Hepatocyte (in vitro differentiated cells): ENCODE data around the gene ADGRA1. TPM values are rescaled to one million over a fixed set of nuclear protein-coding genes. Genes with fewer than 3 reads are reported as not detected.
"Not testable (repeated sequence)": the region's sequence is repeated elsewhere in the genome, so short reads cannot be mapped to it uniquely, and the experiment has no call there.

Experiments used
- DNase-seq: peaks from one replicate; pipeline ENCODE4 v3.0.0-alpha.2; 2016; ENCODE audit warnings: low spot score
- H2AFZ ChIP-seq: fragments of 200-600 bp; sonication (generic); 2 replicates; pipeline ENCODE4 v1.6.0; 2016; ENCODE audit warnings: antibody characterized with exemption, mild to moderate bottlenecking
- H3K27ac ChIP-seq: fragments of 200-600 bp; sonication (generic); 2 replicates; pipeline ENCODE4 v1.5.1; 2016; ENCODE audit warnings: mild to moderate bottlenecking
- H3K27me3 ChIP-seq: fragments of 200-600 bp; sonication (generic); 2 replicates; pipeline ENCODE4 v1.6.1; 2016
- H3K36me3 ChIP-seq: fragments of 200-600 bp; sonication (generic); replicated peaks from 2 replicates; pipeline ENCODE4 v1.5.1; 2016; ENCODE audit warnings: low read depth; ENCODE audit not compliant: insufficient read depth
- H3K4me1 ChIP-seq: fragments of 200-600 bp; sonication (generic); 2 replicates; pipeline ENCODE4 v1.5.1; 2016; ENCODE audit warnings: mild to moderate bottlenecking, moderate library complexity; ENCODE audit not compliant: insufficient read depth
- H3K4me2 ChIP-seq: fragments of 200-600 bp; sonication (generic); 2 replicates; pipeline ENCODE4 v1.6.0; 2016
- H3K4me3 ChIP-seq: fragments of 200-600 bp; sonication (generic); 2 replicates; pipeline ENCODE4 v1.5.1; 2016; ENCODE audit warnings: mild to moderate bottlenecking
- H3K79me2 ChIP-seq: fragments of 200-600 bp; sonication (generic); 2 replicates; pipeline ENCODE4 v1.6.0; 2017; ENCODE audit warnings: mild to moderate bottlenecking
- H3K9me2 ChIP-seq: fragments of 200-600 bp; sonication (generic); replicated peaks from 2 replicates; pipeline ENCODE4 v1.6.0; 2017; ENCODE audit warnings: mild to moderate bottlenecking; ENCODE audit not compliant: insufficient read depth
- H3K9me3 ChIP-seq: fragments of 200-600 bp; sonication (generic); 2 replicates; pipeline ENCODE4 v1.5.1; 2016; ENCODE audit warnings: low read depth, mild to moderate bottlenecking
- H4K20me1 ChIP-seq: fragments of 200-600 bp; sonication (generic); 2 replicates; pipeline ENCODE4 v1.6.0; 2016; ENCODE audit warnings: mild to moderate bottlenecking; ENCODE audit not compliant: insufficient read depth, poor library complexity, severe bottlenecking
- EZH2 ChIP-seq: fragments of 200-600 bp; sonication (generic); IDR thresholded peaks from 2 replicates; pipeline ENCODE4 v1.6.1; 2016; ENCODE audit warnings: antibody characterized with exemption, mild to moderate bottlenecking, borderline replicate concordance
- EZH2phosphoT487 ChIP-seq: fragments of 200-600 bp; sonication (generic); IDR thresholded peaks from one replicate; pipeline ENCODE4 v1.6.1; 2018; ENCODE audit warnings: antibody characterized with exemption, mild to moderate bottlenecking, low read depth, moderate library complexity; ENCODE audit not compliant: unreplicated experiment, severe bottlenecking
- WGBS: methylation state at CpG from one replicate; pipeline ENCODE4 v1.1.6; 2016; ENCODE audit warnings: low lambda C conversion rate; ENCODE audit errors: missing lambda C conversion rate; 5-methylcytosine and 5-hydroxymethylcytosine counted together
- polyA plus RNA-seq: library from polyadenylated mRNA; unstranded; fragments of >200 nt; fragmentation: Nextera tagmentation; extraction: Ambion mirVana; gene quantifications from 2 replicates; pipeline ENCODE4 v1.2.1, GENCODE V29; 2016
- total RNA-seq: library from RNA; depleted of rRNA; stranded (reverse); fragments of >200 nt; gene quantifications from 2 replicates; pipeline ENCODE4 v1.2.3, GENCODE V29; 2014
- TF ChIP-seq, protein P1 (sequence below): fragments of 200-600 bp; sonication (generic); IDR thresholded peaks from 2 replicates; pipeline ENCODE4 v1.5.1; 2016; ENCODE audit warnings: antibody characterized with exemption, mild to moderate bottlenecking; ENCODE audit not compliant: poor library complexity

The ADGRA1 gene
- total and polyA plus RNA-seq, 2 experiments from 2014 or later = 0.47 TPM; not detected in 1

DNA sequence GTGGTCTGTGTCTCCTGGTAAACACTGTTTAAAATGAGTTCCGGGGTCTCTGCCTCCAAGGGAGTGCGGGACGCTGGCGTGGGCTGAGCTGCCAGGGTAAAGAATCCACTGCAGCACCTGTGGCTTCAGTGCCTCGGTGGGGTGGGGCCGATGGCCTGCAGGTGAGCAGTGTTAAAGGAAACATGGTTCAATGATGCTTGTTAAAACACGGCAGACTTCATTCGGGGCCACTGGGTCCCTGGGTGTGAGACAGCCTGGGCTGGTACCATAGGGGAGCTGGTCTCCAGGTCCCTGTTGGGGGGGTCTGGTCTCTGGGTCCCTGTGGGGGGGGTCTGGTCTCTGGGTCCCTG lies 47.4 kb downstream of the ADGRA1 start:
- no peaks in the 10 kb centered on the region for H3K36me3 ChIP-seq
- no peak overlapping the region for H3K27ac ChIP-seq
- no peaks in the 10 kb centered on the region for H4K20me1 ChIP-seq
- no peaks in the 10 kb centered on the region for H3K27me3 ChIP-seq
- DNase-seq = no peak
- TF ChIP-seq EZH2 (no peak), EZH2phosphoT487 (no peak)
- TF ChIP-seq, protein P1, sequence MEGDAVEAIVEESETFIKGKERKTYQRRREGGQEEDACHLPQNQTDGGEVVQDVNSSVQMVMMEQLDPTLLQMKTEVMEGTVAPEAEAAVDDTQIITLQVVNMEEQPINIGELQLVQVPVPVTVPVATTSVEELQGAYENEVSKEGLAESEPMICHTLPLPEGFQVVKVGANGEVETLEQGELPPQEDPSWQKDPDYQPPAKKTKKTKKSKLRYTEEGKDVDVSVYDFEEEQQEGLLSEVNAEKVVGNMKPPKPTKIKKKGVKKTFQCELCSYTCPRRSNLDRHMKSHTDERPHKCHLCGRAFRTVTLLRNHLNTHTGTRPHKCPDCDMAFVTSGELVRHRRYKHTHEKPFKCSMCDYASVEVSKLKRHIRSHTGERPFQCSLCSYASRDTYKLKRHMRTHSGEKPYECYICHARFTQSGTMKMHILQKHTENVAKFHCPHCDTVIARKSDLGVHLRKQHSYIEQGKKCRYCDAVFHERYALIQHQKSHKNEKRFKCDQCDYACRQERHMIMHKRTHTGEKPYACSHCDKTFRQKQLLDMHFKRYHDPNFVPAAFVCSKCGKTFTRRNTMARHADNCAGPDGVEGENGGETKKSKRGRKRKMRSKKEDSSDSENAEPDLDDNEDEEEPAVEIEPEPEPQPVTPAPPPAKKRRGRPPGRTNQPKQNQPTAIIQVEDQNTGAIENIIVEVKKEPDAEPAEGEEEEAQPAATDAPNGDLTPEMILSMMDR = no peak
- H3K9me2 ChIP-seq = no peaks in the 10 kb centered on the region
- H3K4me3 ChIP-seq = no peak overlapping the region
- no peaks in the 10 kb centered on the region for H3K79me2 ChIP-seq
- H3K4me2 ChIP-seq = no peak overlapping the region
- H3K4me1 ChIP-seq = no peaks in the 10 kb centered on the region
- H2AFZ ChIP-seq = no peak overlapping the region
- 75% methylated on average over 8 of the region's 8 CpGs for WGBS
- H3K9me3 ChIP-seq = no peaks in the 10 kb centered on the region

DNA sequence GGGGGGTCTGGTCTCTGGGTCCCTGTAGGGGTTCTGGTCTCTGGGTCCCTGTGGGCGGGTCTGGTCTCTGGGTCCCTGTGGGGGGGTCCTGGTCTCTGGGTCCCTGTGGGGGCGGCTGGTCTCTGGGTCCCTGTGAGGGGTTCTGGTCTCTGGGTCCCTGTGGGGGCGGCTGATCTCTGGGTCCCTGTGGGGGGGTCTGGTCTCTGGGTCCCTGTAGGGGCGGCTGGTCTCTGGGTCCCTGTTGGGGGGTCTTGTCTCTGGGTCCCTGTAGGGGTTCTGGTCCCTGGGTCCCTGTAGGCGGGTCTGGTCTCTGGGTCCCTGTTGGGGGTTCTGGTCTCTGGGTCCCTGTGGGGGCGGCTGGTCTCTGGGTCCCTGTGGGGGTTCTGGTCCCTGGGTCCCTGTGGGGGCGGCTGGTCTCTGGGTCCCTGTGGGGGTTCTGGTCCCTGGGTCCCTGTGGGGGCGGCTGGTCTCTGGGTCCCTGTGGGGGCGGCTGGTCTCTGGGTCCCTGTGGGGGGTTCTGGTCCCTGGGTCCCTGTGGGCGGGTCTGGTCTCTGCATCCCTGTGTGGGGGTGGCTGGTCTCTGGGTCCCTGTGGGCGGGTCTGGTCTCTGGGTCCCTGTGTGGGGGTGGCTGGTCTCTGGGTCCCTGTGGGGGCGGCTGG lies 49.9 kb downstream of the ADGRA1 start:
- not testable (repeated sequence) for H3K4me2 ChIP-seq, H3K79me2 ChIP-seq, H3K36me3 ChIP-seq, DNase-seq, H2AFZ ChIP-seq, H3K9me2 ChIP-seq, H3K27ac ChIP-seq, H3K4me3 ChIP-seq, H3K9me3 ChIP-seq, H4K20me1 ChIP-seq, H3K4me1 ChIP-seq, H3K27me3 ChIP-seq
- WGBS = 100% methylated on average over 2 of the region's 12 CpGs

GRCh38 chr10:133139551-133140065 lies 51.9 kb downstream of the ADGRA1 start:
- no peak for DNase-seq
- TF ChIP-seq, protein P1 = no peak
- TF ChIP-seq EZH2phosphoT487 (no peak), EZH2 (no peak)
- 49% methylated on average over 15 of the region's 17 CpGs for WGBS
- Histone ChIP-seq H3K9me3 (no peaks in the 10 kb centered on the region), H3K36me3 (no peaks in the 10 kb centered on the region), H3K4me3 (no peak overlapping the region), H2AFZ (no peak overlapping the region), H3K4me2 (no peak overlapping the region), H3K27ac (no peak overlapping the region), H3K9me2 (no peaks in the 10 kb centered on the region), H4K20me1 (no peaks in the 10 kb centered on the region), H3K4me1 (peaks cover 5% of the 10 kb centered on the region), H3K27me3 (no peaks in the 10 kb centered on the region), H3K79me2 (no peaks in the 10 kb centered on the region)

DNA sequence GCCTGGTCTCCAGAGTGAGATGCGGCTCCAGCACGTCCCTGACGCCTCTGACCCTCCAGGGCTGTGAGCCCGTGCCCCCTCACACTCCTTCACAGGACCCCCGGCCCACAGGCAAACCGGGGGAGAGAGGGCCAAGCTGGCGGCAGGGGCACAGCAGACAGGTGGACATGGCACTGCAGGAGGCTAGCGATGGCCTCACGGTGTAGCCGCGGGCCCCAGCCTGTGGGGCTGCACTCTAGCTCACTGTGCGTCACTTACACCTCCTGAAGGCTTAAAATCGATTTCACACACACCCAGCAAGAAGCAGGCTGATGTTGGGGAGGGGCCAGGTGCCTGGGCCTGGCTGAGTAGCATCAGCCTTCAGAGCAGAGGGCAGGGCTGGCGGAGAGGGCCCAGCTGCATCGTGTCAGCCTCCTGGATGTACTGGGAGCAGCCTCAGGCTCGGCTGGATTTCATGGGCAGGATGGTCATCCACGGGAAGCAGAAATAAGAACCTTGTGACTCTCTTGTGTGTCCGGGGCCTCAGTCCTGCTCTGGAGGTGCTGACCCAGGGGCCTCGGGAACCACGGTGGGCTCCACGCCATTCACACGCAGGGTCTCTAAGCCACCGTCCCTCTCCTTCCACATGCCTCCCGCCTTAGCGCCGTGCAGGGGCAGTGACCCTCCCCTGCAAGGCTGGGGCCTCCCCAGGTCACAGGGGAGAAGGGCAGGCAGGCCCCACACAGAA lies 52.9 kb downstream of the ADGRA1 start:
- H3K36me3 ChIP-seq = no peaks in the 10 kb centered on the region
- H2AFZ ChIP-seq = no peak overlapping the region
- TF ChIP-seq EZH2 (no peak), EZH2phosphoT487 (no peak)
- TF ChIP-seq, protein P1 = no peak
- H3K27me3 ChIP-seq = no peaks in the 10 kb centered on the region
- H3K4me1 ChIP-seq = peaks cover 5% of the 10 kb centered on the region
- no peaks in the 10 kb centered on the region for H3K9me3 ChIP-seq
- no peaks in the 10 kb centered on the region for H4K20me1 ChIP-seq
- no peak overlapping the region for H3K27ac ChIP-seq
- H3K79me2 ChIP-seq = no peaks in the 10 kb centered on the region
- no peak for DNase-seq
- 80% methylated on average over 22 of the region's 26 CpGs for WGBS
- no peak overlapping the region for H3K4me2 ChIP-seq
- H3K4me3 ChIP-seq = no peak overlapping the region
- no peaks in the 10 kb centered on the region for H3K9me2 ChIP-seq
